ENCODE measurements around the gene SERINC5.
"Not testable (repeated sequence)": the region's sequence is repeated elsewhere in the genome, so short reads cannot be mapped to it uniquely, and the experiment has no call there.

The SERINC5 gene

GRCh38 chr5:80255811-80256712 lies at the start of gene SERINC5:
Gene SERINC5 (minus strand): TSS chr5:80256048. CDS start chr5:80255922, 126 bp downstream.
- DNase-seq = peak; percentile 84

DNA sequence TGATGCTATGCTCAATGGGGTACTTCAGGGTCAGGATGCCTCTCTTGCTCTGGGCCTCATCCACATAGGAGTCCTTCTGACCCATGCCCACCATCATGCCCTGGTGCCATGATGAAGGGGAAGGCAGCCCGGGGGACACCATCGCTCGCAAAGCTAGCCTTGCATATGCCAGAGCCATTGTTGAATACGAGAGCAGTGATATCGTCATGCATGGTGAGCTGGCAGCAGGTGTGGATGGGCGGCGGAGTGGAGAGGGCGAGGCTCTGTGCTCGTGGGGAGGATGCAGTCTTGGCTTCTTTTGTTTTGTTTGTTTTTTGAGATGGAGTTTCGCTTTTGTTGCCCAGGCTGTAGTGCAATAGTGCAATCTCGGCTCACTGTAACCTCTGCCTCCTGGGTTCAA lies 46.8 kb upstream of the SERINC5 start:
- no peak for DNase-seq

- DNase-seq = not testable (repeated sequence)
These were observed 45.5 kb upstream of the SERINC5 start for GRCh38 chr5:80301342-80301741.

- DNase-seq = not testable (repeated sequence)
These were observed 44.9 kb upstream of the SERINC5 start for GRCh38 chr5:80300796-80301195.

GRCh38 chr5:80300125-80300524 lies 44.3 kb upstream of the SERINC5 start:
- DNase-seq = no peak

GRCh38 chr5:80299601-80300000 lies 43.8 kb upstream of the SERINC5 start:
- no peak for DNase-seq

GRCh38 chr5:80296121-80296520 lies 40.3 kb upstream of the SERINC5 start:
- no peak for DNase-seq

DNA sequence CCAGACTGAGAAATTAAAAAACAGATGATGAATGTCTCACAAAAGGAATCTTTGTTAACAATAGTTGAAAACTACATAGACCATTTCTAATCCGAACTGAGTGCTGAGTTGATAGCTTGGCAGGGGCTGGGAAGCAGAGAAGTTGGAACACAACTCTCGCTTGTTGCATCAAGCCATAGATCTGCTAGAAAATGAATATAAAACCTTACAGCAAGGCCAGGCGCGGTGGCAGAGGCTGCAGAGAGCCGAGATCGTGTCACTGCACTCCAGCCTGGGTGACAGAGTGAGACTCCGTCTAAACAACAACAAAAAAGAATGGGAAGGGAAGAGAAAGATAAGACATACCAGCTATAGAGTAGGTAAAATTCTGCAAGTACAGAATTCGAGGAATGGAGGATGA lies 35.9 kb upstream of the SERINC5 start:
- no peak for DNase-seq

- no peak for DNase-seq
These were observed 33.5 kb upstream of the SERINC5 start for GRCh38 chr5:80289320-80289719.

- no peak for DNase-seq
These were observed 32.3 kb upstream of the SERINC5 start for GRCh38 chr5:80288177-80288576.

DNA sequence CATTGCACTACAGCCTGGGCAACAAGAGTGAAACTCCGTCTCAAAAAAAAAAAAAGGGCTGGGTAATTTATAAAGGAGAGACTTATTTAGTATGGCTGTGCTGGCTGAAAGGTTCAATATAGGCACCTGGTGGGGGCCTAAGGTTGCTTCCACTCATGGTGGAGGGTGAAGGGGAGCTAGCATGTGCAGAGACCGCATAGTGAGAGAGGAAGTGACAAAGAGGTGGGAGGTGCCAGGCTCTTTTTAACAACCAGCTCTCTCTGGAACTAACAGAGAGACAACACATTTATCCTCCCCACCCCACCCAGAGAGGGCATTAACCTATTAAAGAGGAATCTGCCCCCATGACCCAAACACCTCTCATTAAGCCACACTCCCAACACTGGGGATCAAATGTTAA lies 28.9 kb upstream of the SERINC5 start:
- DNase-seq = no peak

DNA sequence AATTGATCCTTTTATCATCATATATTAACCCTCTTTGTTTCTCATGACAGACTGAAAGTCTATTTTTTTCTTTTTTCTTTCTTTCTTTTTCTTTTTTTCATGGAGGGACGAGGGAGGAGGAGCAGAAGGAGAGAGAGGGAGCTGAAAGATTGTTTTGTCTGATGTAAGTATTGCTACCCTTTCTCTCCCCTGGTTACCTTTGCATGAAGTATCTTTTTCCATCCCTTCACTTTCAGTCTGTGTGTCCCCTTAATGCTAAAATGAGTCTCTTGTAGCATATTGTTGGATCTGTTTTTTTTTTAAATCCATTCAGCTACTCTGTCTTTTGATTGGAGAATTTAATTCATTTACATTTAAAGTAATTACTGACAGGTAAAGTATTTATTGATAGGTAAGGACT lies 27.5 kb upstream of the SERINC5 start:
- no peak for DNase-seq

- DNase-seq = no peak
These were observed 26.2 kb upstream of the SERINC5 start for GRCh38 chr5:80282054-80282453.

DNA sequence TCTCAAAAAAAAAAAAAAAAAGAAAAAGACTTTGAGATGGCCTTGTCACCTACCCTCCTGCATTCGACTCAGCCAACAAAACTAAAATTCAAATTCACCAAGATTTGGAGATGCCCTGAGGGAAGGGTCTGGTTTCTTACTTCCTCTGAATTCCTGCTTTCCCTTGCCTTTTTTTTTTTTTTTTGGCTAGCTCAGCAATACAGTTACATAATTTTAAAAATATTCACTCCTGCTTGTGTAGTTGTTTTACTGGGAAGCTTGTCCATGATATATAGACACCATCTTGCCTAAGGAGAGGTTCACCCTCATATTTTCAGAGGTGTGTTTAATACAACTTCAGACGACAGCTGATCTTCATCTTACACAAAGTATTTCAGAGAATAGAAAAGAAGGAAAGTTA lies 21.3 kb upstream of the SERINC5 start:
- DNase-seq = no peak

- no peak for DNase-seq
These were observed 20.3 kb upstream of the SERINC5 start for GRCh38 chr5:80276186-80276585.

DNA sequence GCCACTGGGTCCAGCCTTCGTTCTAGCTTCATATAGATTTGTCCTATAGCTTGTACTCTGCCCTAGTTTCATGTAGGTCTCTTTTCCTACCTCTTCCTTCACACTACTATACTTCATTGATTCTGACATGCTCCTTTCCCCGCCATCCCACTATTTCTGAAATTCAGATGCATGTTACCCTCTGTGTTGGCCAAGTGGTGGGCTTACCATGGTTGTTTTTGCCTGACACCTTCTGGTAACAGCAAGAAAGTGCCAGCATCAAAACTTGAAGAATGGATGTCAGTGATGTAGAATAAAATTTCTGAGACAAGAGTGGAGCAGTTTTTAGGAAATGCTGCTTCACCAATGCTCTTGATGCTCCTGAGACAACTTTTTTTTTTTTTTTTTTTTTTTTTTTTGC lies 19.5 kb upstream of the SERINC5 start:
- no peak for DNase-seq

DNA sequence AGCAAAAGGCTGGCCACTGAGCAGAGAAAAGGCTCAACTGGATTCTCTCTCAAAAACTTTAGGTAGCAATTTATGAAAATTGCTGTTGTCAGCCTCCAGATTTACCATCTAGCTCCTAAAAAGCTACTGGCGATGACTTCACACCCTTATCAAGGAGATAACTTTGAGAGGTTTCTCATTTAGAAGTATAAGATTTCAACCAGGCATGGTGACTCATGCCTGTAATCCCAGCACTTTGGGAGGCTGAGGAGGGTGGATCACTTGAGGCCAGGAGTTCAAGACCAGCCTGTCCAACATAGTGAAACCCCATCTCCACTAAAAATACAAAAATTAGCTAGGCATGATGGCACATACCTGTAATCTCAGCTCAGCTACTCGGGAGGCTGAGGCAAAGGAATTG lies 14.7 kb upstream of the SERINC5 start:
- not testable (repeated sequence) for DNase-seq

DNA sequence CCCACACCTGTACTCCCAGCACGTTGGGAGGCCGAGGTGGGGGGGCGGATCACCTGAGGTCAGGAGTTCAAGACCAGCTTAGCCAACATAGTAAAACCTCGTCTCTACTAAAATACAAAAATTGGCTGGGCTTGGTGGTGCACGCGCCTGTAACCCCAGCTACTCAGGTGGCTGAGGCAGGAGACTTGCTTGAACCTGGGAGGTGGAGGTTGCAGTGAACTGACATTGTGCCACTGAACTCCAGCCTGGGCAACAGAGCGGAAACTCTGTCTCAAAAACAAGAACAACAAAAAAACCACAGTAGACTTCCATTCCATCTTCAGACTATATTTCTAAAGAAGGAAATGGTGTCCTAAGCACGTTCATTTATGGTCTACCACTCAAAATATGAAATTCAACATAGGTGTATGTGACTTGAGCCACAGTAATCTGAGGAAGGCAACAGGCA lies 14.2 kb upstream of the SERINC5 start:
- no peak for DNase-seq

DNA sequence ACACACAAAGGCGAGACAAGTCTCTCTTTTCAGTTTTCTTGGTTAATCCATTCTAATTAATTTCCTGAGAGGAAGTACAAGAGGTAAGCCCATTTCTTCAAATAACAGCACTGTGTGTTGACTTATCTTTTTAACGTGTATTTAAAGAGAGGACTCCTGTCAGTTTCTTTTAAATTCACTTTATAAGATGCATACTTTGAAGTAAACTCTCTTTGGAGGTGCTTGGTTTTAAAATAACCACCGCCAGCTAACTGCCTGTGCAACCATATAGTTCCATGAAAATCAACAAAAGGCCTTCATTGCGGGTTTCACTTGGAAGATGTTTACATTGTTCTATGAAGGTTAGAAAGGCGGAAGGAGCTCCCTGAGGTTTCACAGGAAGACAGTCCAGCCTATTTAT lies 13.1 kb upstream of the SERINC5 start:
- DNase-seq = no peak

DNA sequence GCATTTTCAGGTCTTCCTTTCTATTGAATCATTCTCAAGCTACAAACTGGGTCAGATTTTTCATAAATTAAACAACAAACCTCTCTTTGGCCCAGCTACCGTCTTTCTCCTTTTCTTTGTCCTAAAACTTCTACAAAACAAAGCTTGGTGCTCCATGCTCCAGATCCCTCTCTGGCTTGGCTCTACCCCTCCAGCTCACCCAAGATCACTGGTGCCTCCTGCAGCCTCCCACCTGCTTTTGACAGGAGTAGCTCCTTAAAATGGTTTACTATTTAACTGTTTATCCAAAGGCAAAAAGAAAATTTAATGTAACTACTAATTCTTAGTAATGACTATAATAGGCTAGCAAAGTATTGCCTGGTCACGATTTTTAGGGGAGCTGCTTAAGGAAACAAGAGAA lies 10.7 kb upstream of the SERINC5 start:
- DNase-seq = no peak

GRCh38 chr5:80260461-80260860 lies 4.6 kb upstream of the SERINC5 start:
- DNase-seq = no peak

DNA sequence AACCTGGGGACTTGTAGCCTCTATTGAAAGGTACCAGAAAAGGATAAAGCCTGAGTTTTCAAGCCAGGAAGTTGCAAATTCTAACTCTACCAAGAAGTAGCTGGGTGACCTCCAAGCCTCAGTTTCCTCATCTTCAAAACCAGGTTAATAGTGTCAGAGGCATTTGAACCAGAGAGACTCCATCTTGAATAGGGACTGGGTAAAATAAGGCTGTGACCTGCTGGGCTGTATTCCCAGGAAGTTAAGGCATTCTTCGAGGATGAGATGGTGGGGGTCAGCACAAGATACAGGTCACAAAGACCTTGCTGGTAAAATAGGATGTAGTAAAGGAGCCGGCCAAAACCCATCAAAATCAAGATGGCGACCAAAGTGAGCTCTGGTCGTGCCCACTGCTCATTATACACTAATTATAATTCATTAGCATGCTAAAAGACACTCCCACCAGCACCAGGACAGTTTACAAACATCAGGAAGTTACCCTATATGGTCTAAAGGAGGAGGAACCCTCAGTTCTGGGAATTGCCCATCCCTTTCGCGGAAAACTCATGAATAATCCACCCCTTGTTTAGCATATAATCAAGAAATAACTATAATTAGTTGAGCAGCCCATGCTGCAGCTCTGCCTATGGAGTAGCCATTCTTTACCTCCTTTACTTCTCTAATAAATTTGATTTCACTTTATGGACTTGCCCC lies 3.8 kb upstream of the SERINC5 start:
- DNase-seq = no peak

GRCh38 chr5:80255431-80255810 lies 427 bp downstream of the SERINC5 start:
- peak; percentile 59 for DNase-seq

DNA sequence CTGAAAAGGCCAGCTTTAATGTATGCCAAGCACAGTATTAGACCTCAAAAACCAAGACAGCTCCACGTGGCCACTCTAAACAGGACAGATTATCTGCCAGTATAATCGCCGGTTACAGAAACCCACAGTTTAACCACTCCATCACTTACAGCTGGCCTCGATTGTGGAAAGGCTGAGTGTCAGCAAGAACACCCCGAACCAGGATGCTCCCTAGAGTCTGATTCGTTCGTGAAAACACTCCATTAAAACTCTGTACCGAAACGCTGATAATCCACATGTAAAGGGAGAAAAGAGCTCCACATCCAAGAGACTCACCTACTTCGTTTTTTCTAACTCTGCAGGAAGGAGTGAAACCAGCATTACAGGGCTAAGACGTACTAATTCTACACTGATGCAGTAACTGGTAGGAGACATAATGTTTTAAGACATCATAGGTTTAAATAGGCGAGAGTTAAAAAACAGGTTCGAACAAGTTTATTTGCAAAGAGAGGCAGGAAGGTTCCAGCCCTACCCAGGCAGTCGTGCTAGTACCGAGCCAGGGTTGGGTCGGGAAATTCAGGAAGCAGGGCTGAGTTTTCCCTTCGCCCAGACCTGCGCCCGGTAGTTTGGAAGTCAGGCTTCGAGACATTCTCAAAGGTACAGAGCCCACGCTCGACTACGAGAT lies 949 bp downstream of the SERINC5 start:
- DNase-seq = peak; percentile 16
